Mammary epithelial cell (primary cell): Measurements from ENCODE around the gene MACROH2A1.

Experiments
- CTCF ChIP-seq, 2 donors: IDR thresholded peaks in 1 of 2; conservative IDR thresholded peaks in 1 of 2; 2 replicates each; pipeline ENCODE4 v1.5.1; 2011 to 2012; ENCODE audit warnings: inconsistent platforms in 2 of 2, low read length in 2 of 2, mild to moderate bottlenecking in 2 of 2, control low read depth in 1 of 2, low read depth in 1 of 2; ENCODE audit not compliant: insufficient read depth in 1 of 2; ENCODE audit errors: extremely low read depth in 1 of 2
- EZH2 ChIP-seq: IDR thresholded peaks from 2 replicates; pipeline ENCODE4 v1.6.1; 2012; ENCODE audit warnings: low read length, inconsistent platforms, borderline replicate concordance

GRCh38 chr5:135443161-135443960 lies 44.3 kb upstream of the MACROH2A1 start:
- TF ChIP-seq CTCF (conservative IDR thresholded peaks at IDR 0.05 in 1 of 2, IDR thresholded peaks at IDR 0.05 in 1 of 2; ENCODE audit: extremely low read depth in 1 of 2, insufficient read depth in 1 of 2, low read depth in 1 of 2, low read length in 2 of 2) (no peak), EZH2 (no peak)
